K562 (cell line): ENCODE measurements around the gene GRAMD2A. TPM values are rescaled to one million over a fixed set of nuclear protein-coding genes. Genes with fewer than 3 reads are reported as not detected.

ENCODE experiments used
- ATF2 ChIP-seq: sonication (generic); formaldehyde crosslinking; IDR thresholded peaks from 2 replicates; pipeline ENCODE4 v1.8.1; 2022; ENCODE audit warnings: missing genetic modification reagents
- EP400 ChIP-seq: fragments of 450-650 bp; IDR thresholded peaks from 2 replicates; pipeline ENCODE4 v1.6.1; 2017; ENCODE audit warnings: antibody characterized with exemption, mild to moderate bottlenecking, moderate library complexity
- ETV1 ChIP-seq: fragments of 450-650 bp; conservative IDR thresholded peaks from 2 replicates; pipeline ENCODE4 v1.6.1; 2016; ENCODE audit warnings: missing genetic modification characterization, control low read depth, low read depth, missing compliant biosample characterization
- FOXK1 ChIP-seq: sonication (generic); formaldehyde crosslinking; IDR thresholded peaks from 2 replicates; pipeline ENCODE4 v1.8.0; 2022; ENCODE audit warnings: missing genetic modification reagents, mild to moderate bottlenecking, borderline replicate concordance
- FOXK2 ChIP-seq, 2 experiments: fragments of 450-650 bp; IDR thresholded peaks in 1 of 2; conservative IDR thresholded peaks in 1 of 2; 2 replicates each; pipeline ENCODE4 v1.6.1; 2016; ENCODE audit warnings: low read depth in 2 of 2, mild to moderate bottlenecking in 1 of 2
- HDAC8 ChIP-seq: fragments of 450-650 bp; IDR thresholded peaks from 2 replicates; pipeline ENCODE4 v1.6.1; 2016; ENCODE audit warnings: mild to moderate bottlenecking, missing genetic modification characterization, moderate library complexity, missing compliant biosample characterization
- HOMEZ ChIP-seq: fragments of 250-450 bp; sonication (Bioruptor Pico); IDR thresholded peaks from 2 replicates; pipeline ENCODE4 v1.4.0; 2020; ENCODE audit warnings: mild to moderate bottlenecking, moderate library complexity
- JUN ChIP-seq, 2 experiments: sonication (generic) in 1 of 2; formaldehyde crosslinking in 1 of 2; IDR thresholded peaks; 2 replicates each; pipeline versions ENCODE4 v1.6.1 to v1.8.0; 2012 to 2022; ENCODE audit warnings: borderline replicate concordance in 2 of 2, mild to moderate bottlenecking in 2 of 2, improper control_type of control experiment in 1 of 2, low read depth in 1 of 2, low read length in 1 of 2, missing genetic modification reagents in 1 of 2
- MED1 ChIP-seq: sonication (generic); formaldehyde crosslinking; IDR thresholded peaks from 2 replicates; pipeline ENCODE4 v1.8.1; 2023; ENCODE audit warnings: missing genetic modification reagents, borderline replicate concordance
- RBBP5 ChIP-seq: fragments of 200-600 bp; sonication (generic); IDR thresholded peaks from 2 replicates; pipeline ENCODE4 v1.6.1; 2012; ENCODE audit warnings: borderline replicate concordance, mild to moderate bottlenecking, low read length, control low read depth, inconsistent platforms; ENCODE audit not compliant: insufficient read depth, poor library complexity, severe bottlenecking
- RNF2 ChIP-seq: sonication (generic); IDR thresholded peaks from 2 replicates; pipeline ENCODE4 v1.6.1; 2016
- SMARCA4 ChIP-seq: fragments of 450-650 bp; IDR thresholded peaks from 2 replicates; pipeline ENCODE4 v1.6.1; 2016
- TAL1 ChIP-seq: fragments of 450-650 bp; IDR thresholded peaks from 2 replicates; pipeline ENCODE4 v1.6.1; 2016; ENCODE audit warnings: mild to moderate bottlenecking
- THRA ChIP-seq: fragments of 450-650 bp; IDR thresholded peaks from 2 replicates; pipeline ENCODE4 v1.6.1; 2017; ENCODE audit warnings: mild to moderate bottlenecking, moderate library complexity
- ZBTB33 ChIP-seq: sonication (generic); formaldehyde crosslinking; IDR thresholded peaks from 2 replicates; pipeline ENCODE4 v1.8.1; 2023; ENCODE audit warnings: mild to moderate bottlenecking, missing genetic modification reagents
- ZNF384 ChIP-seq: IDR thresholded peaks from 2 replicates; pipeline ENCODE4 v1.6.1; 2012; ENCODE audit warnings: low read depth, low read length, improper control_type of control experiment
- ZNF592 ChIP-seq: fragments of 450-650 bp; IDR thresholded peaks from 2 replicates; pipeline ENCODE4 v1.6.1; 2017; ENCODE audit warnings: antibody characterized with exemption, mild to moderate bottlenecking
- ZNF79 ChIP-seq: fragments of 250-450 bp; sonication (Bioruptor Pico); IDR thresholded peaks from 2 replicates; pipeline ENCODE4 v1.4.0; 2020; ENCODE audit warnings: low read depth, mild to moderate bottlenecking, moderate library complexity
- polyA plus RNA-seq, 8 experiments: library from polyadenylated mRNA; depleted of rRNA in 4 of 8; stranded (reverse) in 5 of 8; unstranded in 3 of 8; fragments of >200 nt; fragmentation: Nextera tagmentation in 2 of 8; fragmentation: Illumina TruSeq in 1 of 8; extraction: Ambion mirVana in 2 of 8; extraction: Trizol in 1 of 8; gene quantifications; 2 replicates each; pipeline versions ENCODE4 v1.2.1 to v1.2.3, GENCODE V29; 2011 to 2014; ENCODE audit warnings: inconsistent platforms in 1 of 8, missing spikeins in 1 of 8
- total RNA-seq, 7 experiments: library from RNA; depleted of rRNA in 6 of 7; stranded (reverse); fragments of >200 nt in 6 of 7; fragmentation: Illumina TruSeq in 2 of 7; extraction: Trizol in 2 of 7; gene quantifications; 2 replicates each; pipeline versions ENCODE4 v1.2.1 to v1.2.3, GENCODE V29; 2011 to 2021; ENCODE audit warnings: low replicate concordance in 1 of 7

GRAMD2A gene
- total and polyA plus RNA-seq, 9 of the 15 experiments (the other 6 are each of a cell fraction or from before 2014, with no cell fraction given) = 0.08 to 0.22 TPM; not detected in 7

- TF ChIP-seq ZNF592 = no peak; the same call in none of the 2 replicates
- no peak for TF ChIP-seq ZNF384
- no peak for TF ChIP-seq RBBP5
- no peak for TF ChIP-seq ETV1 (tag)
- 0 out of 2 replicates have a peak, but pooled peaks have one; percentile 6 for TF ChIP-seq SMARCA4
- 0 out of 2 replicates have a peak, but pooled peaks have one; percentile 23 for TF ChIP-seq HDAC8 (tag)
- TF ChIP-seq EP400 = peak; percentile 6; the same call in 1 of the 2 replicates
- no peak for TF ChIP-seq ATF2
- TF ChIP-seq JUN (IDR thresholded peaks at IDR 0.05; ENCODE audit: borderline replicate concordance, low read depth, low read length) = no peak
- TF ChIP-seq JUN (CRISPR knock-in tag; IDR thresholded peaks at IDR 0.05; ENCODE audit: borderline replicate concordance) = no peak
- no peak for TF ChIP-seq HOMEZ (CRISPR knock-in tag)
- TF ChIP-seq TAL1 = no peak
- no peak for TF ChIP-seq MED1
- TF ChIP-seq ZNF79 = no peak
- no peak for TF ChIP-seq THRA
- TF ChIP-seq RNF2 = no peak
- peak in 1 of 2 experiments; percentile 7; a peak in 1 of 4 replicates for TF ChIP-seq FOXK2 (conservative IDR thresholded peaks at IDR 0.05 in 1 of 2, IDR thresholded peaks at IDR 0.05 in 1 of 2; ENCODE audit: low read depth in 2 of 2)
- no peak for TF ChIP-seq FOXK1 (CRISPR knock-in tag)
- TF ChIP-seq ZBTB33 (CRISPR knock-in tag) = no peak
- TF ChIP-seq, all 486 proteins: peak for 8
Observed at GRCh38 chr15:72237853-72238224, 40.3 kb upstream of the GRAMD2A start (continued).
